Adipose tissue (tissue), 3 donors: ENCODE data around the gene ARHGAP22. TPM values are rescaled to one million over a fixed set of nuclear protein-coding genes. Genes with fewer than 3 reads are reported as not detected.

Experiments
- H3K27ac ChIP-seq: one replicate; pipeline ENCODE4 v1.5.1; 2013; ENCODE audit warnings: low read depth, low read length
- WGBS, 3 donors: extraction: QIAGEN DNeasy Blood & Tissue Kit; methylation state at CpG; one replicate each; pipeline ENCODE4 v1.1.7; 2013; 5-methylcytosine and 5-hydroxymethylcytosine counted together
- polyA plus RNA-seq, 3 donors: library from polyadenylated mRNA; stranded (reverse); fragments of 200-250 nt; gene quantifications; one replicate each; pipeline ENCODE4 v1.2.3, GENCODE V29; 2013
- donor health status: healthy with polysubstance abuse.
- donor health status: Bipolar disorder and iron deficiency.
- donor health status: healthy.

The ARHGAP22 gene
- polyA plus RNA-seq, 3 donors: 0.56 to 2.9 (median 0.98) TPM

DNA sequence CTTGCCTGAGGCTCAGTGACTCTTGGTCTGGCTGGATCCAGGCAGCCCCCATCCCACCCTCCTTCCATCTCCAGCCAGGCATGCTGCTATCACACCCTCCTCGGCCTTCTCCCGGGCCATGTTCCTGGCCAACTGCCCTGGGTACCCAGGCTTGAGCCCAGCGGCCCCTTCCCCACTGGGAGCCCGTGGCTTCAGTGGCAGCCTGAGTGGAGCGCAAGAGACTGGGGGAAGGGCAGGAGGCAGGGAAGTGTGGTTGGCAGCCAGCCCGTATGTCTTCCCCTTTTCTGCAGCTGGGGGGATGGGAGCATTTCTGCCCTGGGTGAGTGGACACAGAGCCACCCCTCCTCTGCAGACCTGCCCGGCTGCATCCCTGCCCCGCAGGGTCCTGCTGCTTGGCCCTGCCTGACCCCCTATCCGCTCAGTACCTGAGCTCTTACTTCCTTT is 148.5 kb downstream of the ARHGAP22 start:
- no peak overlapping the region for H3K27ac ChIP-seq
- WGBS, 3 donors: 19 to 41% (median 21%) methylated on average over 7 to 9 of the region's 9 CpGs

DNA sequence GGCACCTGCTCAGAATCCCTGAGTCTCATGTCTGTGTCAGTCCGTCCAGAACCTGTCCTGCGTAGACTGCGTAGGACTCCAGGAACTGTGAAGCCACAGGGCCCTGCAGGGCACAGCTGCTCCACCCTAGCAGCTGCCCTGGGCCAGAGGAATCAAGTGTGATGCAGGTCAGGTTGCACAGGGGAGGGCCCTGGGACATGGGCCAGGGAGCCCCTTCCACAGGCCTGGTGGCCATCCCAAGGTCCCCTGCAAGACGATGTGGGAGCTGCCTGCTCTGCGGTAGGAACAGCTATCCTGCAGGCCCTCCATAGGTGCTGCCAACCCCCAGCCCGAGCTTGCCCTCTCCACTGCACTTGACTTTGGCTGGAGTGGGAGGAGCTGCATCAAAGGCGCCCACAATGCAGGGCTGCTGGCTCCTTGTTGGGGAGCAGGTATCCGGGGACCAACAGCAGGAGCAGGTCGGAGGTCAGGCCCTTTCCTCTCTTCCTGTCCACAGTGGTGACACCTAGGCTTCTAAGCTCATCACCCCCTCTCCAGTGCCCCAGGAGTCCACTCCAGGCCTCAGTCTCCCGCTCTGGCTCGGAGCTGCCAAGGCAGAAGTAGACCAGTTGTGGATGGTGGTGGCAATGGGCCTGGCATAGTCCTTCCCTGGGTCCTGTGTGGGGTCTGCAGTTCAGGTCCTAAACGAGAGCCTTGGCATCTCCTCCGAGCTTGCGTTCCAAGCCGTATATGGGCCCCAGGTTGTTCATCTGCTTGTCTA is 149.3 kb downstream of the ARHGAP22 start:
- 94 to 95% (median 95%) methylated on average over 15 of the region's 15 CpGs for WGBS, 3 donors
- no peak overlapping the region for H3K27ac ChIP-seq

DNA sequence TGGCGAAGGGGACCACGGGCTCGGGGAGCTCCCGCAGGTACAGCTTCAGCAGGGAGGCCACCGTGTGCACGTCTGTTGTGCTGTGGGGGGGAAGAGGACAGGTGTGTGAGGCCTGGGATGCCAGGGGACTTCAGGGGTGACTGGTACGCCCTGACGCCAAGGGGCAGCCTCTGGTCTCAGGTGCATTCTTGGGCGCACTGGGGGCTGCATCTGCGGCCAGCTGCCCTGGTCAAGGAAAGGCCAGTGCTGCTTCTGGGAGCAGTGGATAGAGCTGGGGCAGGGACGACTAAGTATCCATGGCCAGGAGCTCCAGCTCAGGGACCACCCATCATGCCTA is 149.8 kb downstream of the ARHGAP22 start:
- WGBS, 3 donors: 79 to 95% (median 93%) methylated on average over 11 of the region's 11 CpGs
- no peak overlapping the region for H3K27ac ChIP-seq

DNA sequence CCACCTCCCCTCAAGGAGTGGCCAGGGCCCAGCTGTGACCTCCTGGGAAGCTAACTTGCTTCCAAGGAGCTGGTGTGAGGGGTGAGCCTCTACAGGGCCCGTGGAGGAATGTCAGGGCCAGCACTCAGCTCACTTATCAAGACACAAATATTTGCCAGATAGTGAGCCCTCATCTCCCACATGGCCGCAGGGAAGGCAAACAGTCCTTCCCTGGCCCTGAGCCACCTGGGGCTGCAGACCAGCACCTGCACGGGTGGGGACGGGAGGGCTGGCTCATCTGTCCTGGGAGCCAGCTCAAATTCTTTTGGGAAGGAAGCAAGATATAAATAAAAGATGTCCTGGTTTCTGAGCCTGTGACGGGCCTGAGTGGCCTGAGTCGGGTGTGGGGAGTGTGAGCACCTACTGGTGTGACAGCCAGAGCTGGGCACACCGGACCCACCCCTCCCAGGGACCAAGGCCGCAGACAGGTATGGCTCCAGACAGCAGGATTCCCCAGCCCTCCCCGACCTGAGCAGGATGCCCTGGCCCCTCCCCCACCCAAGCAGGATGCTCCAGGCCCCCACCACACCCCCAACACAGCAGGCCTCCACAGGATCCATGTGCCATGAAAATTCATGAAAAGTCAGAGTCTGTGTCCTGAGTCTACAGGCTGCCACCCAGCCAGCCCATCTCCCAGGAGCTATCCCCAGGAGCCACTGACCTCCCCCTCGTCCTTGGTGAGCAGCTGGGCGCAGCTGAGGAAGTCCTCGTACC is 150.4 kb downstream of the ARHGAP22 start:
- no peak overlapping the region for H3K27ac ChIP-seq
- 37 to 79% (median 67%) methylated on average over 11 to 12 of the region's 12 CpGs for WGBS, 3 donors

DNA sequence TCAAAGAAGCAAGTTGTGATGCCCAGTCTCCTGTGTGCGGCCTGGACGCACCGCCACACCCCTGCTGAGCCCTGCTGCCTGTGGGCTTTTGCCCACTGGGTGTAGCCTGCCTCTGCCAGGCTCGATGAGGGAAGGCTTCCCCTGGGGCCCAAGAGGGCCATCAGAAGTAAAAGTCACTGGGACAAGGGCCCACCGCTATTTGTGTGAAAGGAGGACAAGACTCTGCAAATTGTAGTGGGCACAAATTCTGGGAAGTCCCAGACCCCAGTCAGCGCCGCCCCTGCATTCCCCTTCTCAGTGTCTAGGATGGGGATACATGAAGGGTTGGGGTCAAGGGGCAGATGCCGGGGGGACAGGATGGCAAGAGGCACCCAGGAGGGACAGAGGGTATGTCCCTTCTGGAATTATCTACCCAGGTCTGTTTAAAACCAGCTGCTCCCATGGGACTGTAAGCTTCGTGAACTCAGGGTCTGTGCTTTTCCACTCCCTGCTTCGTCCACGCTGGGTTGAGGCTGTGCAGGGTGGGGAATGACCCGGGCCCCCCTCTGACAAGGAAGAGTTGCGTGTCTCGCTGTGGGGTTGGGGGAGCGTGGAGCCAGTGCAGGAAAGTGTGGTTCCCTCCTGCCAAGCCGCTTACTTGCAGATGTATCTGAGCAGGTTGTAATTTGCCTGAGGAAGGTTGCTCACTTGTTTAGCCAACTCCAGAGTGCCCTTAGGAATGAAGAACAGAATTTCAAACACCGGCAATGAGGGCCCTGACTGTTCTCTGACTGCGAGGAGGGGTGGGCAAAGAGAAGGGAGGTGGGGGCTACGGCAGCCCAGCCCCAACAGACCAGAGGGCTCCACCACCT is 151.2 kb downstream of the ARHGAP22 start:
- 72 to 86% (median 83%) methylated on average over 19 of the region's 19 CpGs for WGBS, 3 donors
- no peak overlapping the region for H3K27ac ChIP-seq

DNA sequence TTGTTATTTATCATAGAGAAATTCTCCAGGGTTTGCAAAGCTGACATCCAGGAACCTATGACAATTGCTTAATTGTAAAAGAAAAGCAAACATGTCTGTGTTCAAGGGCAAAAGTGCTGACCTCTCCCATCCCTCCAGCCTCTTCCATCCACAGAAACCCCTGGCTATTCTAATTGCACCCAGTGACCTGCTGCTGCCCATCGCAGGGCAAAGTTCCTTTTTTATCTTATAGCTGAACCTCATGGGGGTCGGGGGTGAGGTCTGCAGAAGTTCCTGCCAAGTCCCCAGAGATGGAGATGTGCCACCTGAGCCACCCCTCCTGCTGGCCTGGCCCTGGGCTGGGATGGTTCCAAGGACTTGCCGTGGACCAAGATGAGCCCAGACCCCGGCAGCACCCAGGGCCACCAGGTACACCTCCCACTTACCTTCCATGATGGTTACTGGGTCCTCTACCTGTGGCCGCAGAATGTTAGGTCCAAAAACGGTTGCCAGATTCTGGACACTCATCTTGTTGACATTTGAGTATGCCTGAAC is 151.9 kb downstream of the ARHGAP22 start:
- 80 to 85% (median 81%) methylated on average over 6 of the region's 6 CpGs for WGBS, 3 donors
- no peak overlapping the region for H3K27ac ChIP-seq

DNA sequence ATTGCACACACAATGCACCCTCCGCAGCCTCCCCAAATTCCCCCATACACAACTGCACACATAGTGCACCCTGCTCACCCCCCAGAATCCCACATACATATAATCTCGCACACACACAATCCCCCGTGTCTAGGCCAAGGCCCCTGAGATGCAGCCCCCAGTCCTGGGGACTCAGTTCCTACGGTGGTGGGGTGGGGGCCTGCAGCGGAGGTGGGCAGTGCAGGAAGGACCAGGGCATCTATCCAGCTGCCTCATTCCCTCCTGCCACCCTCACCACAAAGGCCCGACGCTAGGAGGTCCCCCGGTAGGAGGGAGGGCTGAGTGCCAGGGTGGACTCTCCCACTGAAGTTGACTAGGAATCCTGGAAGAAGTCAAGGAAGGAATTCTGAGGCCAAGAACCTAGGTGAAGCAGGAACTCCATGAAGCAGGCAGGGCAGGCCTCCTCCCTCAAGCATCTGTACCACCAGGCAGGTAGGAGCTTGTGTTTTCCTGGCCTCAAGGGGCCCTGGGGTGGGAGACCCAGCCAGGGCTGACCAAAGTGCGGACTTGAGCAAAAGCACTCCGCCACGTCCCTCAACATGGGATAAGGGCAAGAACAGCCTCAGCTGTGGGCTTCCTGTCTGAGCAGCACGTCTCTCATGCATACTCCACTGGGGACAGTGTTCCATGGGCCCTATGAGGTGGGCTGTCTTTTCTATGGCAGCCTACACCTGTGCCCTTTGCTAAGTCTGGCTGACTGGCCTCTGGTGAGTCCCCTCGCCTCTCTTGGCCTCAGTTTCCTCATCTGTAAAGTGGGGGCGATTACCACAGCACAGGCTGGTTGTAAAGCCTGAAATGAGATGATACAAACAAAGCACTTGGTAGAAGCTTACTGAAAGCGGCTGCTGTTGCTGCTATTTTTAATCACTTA is 152.6 kb downstream of the ARHGAP22 start:
- H3K27ac ChIP-seq: no peak overlapping the region
- 75 to 80% (median 79%) methylated on average over 15 of the region's 15 CpGs for WGBS, 3 donors

DNA sequence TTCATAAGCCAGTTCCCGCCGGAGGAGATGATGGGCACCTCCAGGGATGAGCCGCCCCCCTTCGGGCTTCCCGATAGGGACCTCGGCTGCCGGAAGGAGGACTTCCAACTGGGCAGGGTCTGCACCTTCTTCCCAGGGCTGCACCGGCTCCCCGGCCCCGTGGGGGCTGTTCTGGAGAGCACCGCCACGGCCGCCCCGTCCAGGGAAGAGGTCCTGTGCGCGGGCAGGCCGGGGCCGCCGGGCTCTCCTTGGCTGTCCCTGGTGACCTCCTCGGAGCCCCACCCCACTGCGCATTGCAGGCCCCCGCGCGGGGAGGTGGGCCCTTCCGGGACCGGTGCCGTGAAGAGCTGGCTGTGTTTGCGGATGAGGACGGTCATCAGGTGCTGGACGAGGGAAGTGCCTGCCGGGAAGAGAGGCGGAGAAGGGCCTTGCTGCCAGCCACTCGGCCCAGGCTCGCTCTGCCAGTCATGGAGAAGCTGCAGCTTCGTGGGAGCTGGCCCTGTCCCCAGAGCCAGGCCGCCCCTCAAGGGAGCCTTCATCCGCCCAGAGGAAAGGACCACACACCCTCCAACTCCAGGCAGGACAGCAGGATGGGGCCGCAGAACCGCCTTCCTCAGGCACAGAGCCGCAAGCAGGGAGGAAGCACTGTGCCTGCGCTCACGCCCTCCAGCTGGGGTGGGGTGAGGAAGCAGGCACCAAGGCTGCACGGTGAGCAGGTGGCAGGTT is 154.0 kb downstream of the ARHGAP22 start:
- WGBS, 3 donors: 91 to 95% (median 91%) methylated on average over 41 to 43 of the region's 43 CpGs
- H3K27ac ChIP-seq: no peak overlapping the region

DNA sequence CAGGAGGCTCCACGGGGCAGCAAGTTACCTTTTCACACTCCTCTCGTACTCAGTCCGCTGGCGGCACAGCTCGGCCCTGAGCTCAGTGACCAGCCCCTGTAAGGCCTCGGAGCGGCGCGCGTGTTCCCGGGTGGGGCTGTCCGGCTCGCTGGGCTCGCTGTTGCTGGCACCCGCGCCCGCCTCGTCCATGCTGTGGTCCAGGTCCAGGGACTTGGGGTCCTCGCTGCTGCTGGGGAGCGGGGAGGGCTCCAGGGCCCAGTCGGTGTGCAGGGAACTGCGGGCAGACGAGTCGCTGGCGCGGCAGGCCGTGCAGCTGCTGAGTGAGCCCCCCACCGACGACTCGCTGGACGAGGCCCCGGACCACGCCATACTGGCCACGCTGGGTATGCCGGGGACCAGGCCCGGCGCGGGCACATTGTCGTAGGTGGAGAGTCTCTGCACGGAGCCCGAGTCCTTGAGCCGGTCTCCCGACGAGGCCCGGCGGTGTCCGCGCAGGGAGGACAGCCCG is 154.6 kb downstream of the ARHGAP22 start:
- no peak overlapping the region for H3K27ac ChIP-seq
- WGBS, 3 donors: 94 to 98% (median 95%) methylated on average over 39 to 49 of the region's 49 CpGs

DNA sequence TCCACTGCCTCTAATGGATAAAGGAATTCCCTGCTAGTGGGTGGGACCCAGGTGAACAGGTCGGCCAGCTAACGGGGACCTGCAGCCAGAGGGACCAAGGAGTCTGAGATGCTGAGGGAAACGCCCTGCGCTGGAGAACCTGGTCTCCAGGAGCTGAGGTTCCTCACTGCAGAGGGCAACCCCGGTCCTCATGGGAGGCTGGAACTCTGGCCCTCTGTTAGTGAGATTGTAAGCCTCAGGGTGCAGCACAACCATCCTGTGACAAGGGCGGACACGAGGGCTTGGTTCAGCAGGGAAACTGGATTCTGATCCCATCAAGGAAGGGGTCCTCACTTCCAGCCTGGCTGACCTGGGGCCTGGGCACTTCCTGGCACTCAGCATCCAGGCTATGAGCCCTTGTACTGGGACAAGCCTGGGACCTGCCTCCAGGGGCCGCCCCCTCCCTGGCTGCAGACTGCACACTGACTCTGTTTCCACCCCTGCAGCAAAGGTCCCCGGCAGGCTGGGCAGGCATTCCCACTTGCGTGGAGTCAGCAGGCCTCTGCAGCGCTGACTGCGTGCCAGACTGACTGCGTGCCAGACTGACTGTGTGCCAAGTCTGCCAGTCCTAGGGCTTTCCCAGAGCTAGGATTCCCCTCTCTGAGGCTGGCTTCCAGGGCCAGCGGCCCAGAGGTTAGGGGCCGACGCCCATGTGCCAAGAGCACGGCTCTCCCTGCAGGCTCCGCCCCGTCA is 155.2 kb downstream of the ARHGAP22 start:
- H3K27ac ChIP-seq: no peak overlapping the region
- WGBS, 3 donors: 79 to 90% (median 86%) methylated on average over 19 of the region's 19 CpGs

DNA sequence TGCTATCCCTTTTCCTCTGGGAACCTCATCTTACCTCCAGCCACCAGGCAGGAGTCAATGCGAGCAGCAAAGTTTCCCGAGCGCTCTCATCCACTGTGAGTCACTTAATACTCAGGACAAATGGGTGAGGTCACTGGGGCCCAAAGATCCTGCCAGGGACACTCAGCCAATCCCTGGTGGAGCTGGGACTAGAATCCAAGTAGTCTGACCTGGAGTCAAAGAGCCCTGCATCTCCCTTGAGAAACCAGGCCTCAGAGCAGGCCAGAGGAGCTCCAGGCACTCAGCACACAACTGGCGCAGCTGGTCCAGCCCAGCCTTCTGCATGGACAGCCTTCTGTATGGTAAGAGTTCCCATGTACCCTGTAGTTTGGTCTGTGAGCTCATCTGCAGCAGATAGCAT is 156.1 kb downstream of the ARHGAP22 start:
- 89 to 97% (median 92%) methylated on average over 4 of the region's 4 CpGs for WGBS, 3 donors
- H3K27ac ChIP-seq: no peak overlapping the region

DNA sequence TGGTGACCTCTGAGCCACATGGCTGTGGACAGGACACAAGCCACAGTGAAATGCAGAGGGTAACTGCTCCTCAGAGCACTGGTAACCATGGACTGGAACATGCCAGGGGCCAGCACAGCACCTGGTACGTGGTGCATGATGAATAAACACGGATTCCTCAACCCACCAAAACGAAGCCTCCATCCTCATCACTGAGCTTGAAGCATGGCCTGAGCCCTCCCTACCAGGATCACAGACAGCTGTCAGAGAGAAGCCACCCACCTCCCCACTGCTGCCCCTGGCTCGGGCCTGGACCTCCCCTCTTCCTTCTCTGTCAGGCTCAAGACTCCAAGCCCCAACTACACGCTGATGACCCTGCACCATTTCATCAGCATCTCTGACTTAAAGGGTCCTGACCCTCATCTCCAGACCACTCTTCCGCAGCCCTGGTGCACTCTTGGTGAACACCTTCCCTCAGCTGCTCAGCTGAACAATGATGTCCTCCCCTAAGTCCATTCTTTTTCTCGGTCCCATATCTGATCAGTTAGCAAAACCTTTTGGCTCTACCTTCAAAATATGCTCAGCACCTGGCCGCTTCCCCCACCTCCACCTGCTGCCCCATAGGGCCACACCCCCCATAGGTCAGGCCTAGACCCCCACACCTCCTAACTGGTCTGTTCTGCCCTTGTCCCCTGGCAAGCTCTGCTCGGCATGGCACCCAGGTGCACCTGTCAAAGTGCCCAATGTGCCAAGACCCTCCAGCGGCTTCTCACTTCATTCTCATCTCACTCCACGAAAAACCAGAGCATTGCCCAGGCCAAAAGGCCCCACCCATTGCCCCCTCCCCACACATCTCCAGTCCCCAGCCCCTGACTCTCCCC is 157.3 kb downstream of the ARHGAP22 start:
- no peak overlapping the region for H3K27ac ChIP-seq
- 89 to 93% (median 93%) methylated on average over 11 of the region's 11 CpGs for WGBS, 3 donors

DNA sequence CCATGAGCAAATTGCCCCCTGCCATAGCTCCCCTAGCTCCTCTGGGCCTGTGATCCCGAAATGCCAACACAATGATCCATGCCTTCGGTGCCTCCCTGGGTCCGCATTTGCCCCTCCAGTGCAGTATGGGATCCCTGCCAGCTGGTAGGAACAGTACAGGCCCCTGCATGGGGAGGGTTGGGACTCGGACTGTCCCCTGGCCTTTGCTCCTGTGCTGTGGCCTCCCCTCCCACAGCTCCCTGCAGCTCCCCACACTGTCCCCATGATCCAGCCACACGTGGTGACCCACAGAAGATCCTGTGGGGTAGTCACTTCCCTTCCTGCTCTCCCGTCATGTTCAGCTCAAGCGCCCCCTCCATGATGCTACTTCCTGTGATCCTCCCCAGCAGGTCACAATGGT is 158.1 kb downstream of the ARHGAP22 start:
- 73 to 88% (median 82%) methylated on average over 7 of the region's 7 CpGs for WGBS, 3 donors
- H3K27ac ChIP-seq: no peak overlapping the region

DNA sequence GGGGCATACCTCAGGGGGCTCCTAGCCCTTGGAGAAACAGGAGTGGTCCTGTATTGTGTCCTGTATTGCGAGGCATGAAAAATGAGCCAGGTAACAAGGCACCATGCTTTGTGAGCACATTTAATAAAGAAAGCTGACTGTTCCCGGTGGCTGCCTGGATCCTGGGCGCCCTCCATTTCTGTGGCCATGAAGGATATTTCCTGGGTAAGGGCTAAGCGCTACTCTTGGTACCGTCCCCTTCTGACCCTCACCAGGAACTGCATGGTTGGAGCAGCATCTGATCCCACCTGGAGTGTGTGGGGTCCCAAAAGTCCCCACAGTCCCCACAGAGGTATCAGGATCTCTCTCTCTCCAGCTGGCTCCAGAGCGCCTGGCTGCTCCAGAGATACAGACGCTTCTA is 158.9 kb downstream of the ARHGAP22 start:
- WGBS, 3 donors: 79 to 89% (median 85%) methylated on average over 7 of the region's 7 CpGs
- no peak overlapping the region for H3K27ac ChIP-seq
